Measurements from ENCODE around the gene VIPR1. TPM values are rescaled to one million over a fixed set of nuclear protein-coding genes. Genes with fewer than 3 reads are reported as not detected.

The VIPR1 gene, protein sequence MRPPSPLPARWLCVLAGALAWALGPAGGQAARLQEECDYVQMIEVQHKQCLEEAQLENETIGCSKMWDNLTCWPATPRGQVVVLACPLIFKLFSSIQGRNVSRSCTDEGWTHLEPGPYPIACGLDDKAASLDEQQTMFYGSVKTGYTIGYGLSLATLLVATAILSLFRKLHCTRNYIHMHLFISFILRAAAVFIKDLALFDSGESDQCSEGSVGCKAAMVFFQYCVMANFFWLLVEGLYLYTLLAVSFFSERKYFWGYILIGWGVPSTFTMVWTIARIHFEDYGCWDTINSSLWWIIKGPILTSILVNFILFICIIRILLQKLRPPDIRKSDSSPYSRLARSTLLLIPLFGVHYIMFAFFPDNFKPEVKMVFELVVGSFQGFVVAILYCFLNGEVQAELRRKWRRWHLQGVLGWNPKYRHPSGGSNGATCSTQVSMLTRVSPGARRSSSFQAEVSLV
- 2.9 TPM for polyA plus RNA-seq (2013, experiment 1 of 2)
- 3.0 TPM for polyA plus RNA-seq (2013, experiment 2 of 2)

DNA sequence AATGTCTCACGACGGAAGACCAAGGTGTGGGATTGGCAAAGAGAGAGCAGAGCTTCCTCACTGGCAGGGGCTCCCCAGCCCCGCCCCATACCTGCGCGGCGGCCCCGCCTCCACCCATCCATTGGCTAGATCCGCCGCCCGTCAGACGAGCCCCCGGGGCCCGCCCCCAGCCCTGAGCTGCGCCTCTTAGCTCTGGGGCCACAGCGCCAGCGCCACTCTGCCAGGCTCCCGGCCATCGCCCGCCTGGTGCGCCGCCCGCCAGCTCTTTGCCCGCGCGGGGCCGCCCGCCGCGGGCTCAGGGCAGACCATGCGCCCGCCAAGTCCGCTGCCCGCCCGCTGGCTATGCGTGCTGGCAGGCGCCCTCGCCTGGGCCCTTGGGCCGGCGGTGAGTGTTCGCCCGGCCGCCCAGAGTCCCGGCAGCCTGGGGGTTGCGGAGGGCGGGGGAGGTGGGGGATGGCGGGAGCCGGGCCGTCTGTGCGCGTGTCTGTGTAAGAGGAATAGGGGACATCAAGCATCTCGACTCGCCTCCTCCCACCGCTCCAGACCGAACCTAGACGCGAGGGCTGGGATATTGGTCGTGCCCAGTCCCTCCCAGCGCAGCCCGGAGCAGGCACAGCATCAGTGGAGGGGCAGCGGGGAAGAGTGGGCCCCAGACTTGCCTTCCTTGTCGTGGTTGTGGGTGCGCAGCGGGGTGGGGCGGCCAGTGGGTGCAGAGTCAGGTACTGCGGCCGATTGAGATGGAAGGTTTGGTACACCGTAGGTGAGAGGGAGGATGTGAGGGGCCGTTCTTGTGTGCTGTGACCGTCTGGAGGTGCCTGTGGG is at the start of gene VIPR1:
VIPR1 (plus strand) TSS at position 215 of the 822 bp plus-strand sequence; CDS start at position 308, 93 bp downstream.
- 8% methylated on average over 68 of the region's 69 CpGs for WGBS
- Histone ChIP-seq H3K36me3 (ENCODE audit: insufficient read depth, low read length) (no peaks in the 10 kb centered on the region), H3K9ac (ENCODE audit: low read depth, low read length) (no peak within 1 kb of the TSS), H3K4me3 (ENCODE audit: low read length) (peak within 1 kb of the TSS; percentile 62), H3K9me3 (ENCODE audit: insufficient read depth, low read depth, low read length) (no peaks in the 10 kb centered on the region), H3K27ac (ENCODE audit: low read depth, low read length) (no peak within 1 kb of the TSS), H3K4me1 (ENCODE audit: insufficient read depth, low read length) (peaks cover 4% of the 10 kb centered on the region; the same call in 1 of the 2 replicates), H3K27me3 (ENCODE audit: insufficient read depth, low read length) (peaks cover 59% of the 10 kb centered on the region)

DNA sequence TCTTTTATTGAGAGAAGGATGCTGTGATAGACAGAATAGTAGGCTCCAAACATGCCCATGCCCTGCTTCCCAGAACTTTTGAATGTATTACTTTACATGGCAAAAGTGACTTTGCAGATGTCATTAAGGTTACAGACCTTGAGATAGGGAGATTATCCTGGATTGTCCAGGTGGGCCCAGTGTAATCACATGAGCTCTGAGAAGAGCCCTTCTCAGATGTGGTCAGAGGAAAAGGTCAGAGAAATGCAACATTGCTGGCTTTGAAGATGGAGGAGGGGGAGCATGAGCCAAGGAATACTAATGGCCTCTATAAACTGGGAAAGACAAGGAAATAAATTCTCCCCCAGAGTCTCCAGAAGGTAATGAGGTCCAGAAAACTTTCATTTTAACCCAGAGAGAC is 46.2 kb upstream of the VIPR1 start:
- no peak overlapping the region for H3K4me3 ChIP-seq (ENCODE audit: low read length)
- no peaks in the 10 kb centered on the region for H3K4me1 ChIP-seq (ENCODE audit: insufficient read depth, low read length)
- no peaks in the 10 kb centered on the region for H3K9me3 ChIP-seq (ENCODE audit: insufficient read depth, low read depth, low read length)
- peaks cover 2% of the 10 kb centered on the region; the same call in 1 of the 2 replicates for H3K27me3 ChIP-seq (ENCODE audit: insufficient read depth, low read length)
- no peak overlapping the region for H3K27ac ChIP-seq (ENCODE audit: low read depth, low read length)
- no peak overlapping the region for H3K9ac ChIP-seq (ENCODE audit: low read depth, low read length)
- H3K36me3 ChIP-seq (ENCODE audit: insufficient read depth, low read length) = no peaks in the 10 kb centered on the region

DNA sequence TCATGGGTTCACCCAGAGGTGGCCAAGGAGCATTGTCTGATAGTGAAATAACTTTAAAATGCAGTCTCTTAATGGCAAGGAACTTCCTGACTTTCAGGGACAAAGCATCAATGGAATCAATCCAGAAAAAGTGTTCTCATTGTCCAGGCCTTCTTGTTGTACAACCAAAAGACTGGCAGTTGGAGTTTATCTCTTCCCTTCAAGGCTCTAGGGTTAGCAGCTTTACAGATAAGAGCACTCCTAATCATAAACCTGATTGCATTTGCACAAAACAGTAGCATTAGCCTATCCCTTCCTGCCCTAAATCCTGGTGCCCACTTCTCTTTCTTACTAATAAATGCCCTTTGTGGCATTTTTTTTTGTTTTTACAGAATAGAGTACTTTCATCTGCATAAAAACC is 43.3 kb upstream of the VIPR1 start:
- Histone ChIP-seq H3K27ac (ENCODE audit: low read depth, low read length) (no peak overlapping the region), H3K4me1 (ENCODE audit: insufficient read depth, low read length) (no peaks in the 10 kb centered on the region), H3K4me3 (ENCODE audit: low read length) (no peak overlapping the region), H3K9me3 (ENCODE audit: insufficient read depth, low read depth, low read length) (no peaks in the 10 kb centered on the region), H3K27me3 (ENCODE audit: insufficient read depth, low read length) (peaks cover 2% of the 10 kb centered on the region; the same call in 1 of the 2 replicates), H3K9ac (ENCODE audit: low read depth, low read length) (no peak overlapping the region), H3K36me3 (ENCODE audit: insufficient read depth, low read length) (no peaks in the 10 kb centered on the region)

DNA sequence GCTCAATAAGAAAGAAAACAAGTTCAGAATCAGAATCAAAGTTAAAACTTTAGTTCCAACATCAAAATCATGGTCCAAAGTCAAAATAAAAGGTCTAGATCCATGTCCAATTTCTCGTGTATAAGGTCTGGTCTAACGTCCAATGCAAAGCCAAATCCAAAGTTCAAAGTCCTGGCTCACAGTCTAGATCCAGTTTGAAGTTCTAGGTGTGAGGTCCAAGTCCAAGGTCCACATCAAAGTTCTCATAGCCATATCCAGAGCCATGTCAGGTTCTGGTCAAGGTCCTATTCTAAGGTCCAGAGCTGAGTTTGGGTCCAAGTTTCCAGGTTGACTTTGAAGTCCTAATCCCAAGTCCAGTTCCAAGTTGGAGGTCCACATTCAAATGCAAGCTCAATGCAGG is 40.7 kb upstream of the VIPR1 start:
- Histone ChIP-seq H3K4me3 (ENCODE audit: low read length) (no peak overlapping the region), H3K4me1 (ENCODE audit: insufficient read depth, low read length) (no peaks in the 10 kb centered on the region), H3K36me3 (ENCODE audit: insufficient read depth, low read length) (no peaks in the 10 kb centered on the region), H3K27ac (ENCODE audit: low read depth, low read length) (no peak overlapping the region), H3K9ac (ENCODE audit: low read depth, low read length) (no peak overlapping the region), H3K9me3 (ENCODE audit: insufficient read depth, low read depth, low read length) (no peaks in the 10 kb centered on the region), H3K27me3 (ENCODE audit: insufficient read depth, low read length) (peaks cover 2% of the 10 kb centered on the region; the same call in 1 of the 2 replicates)
- 92% methylated on average over 2 of the region's 2 CpGs for WGBS

DNA sequence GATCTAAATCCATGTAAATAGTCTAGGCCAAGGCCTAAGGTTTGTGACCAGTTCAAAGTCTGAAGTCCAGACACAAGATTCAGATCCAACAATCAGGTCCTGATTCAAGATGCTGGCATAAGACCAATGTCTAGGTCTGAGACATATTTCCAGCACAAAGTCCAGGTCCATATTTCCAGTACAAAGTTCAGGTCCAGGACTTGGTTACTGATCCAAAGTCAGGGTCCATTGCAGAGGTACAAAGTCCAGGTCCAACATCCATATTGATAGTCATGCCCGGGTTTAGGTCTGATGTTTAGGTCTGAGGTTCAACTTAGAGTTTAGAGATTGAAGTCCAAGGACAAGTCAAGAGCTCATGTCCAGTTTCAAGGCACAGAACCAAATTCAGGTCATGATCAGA is 39.4 kb upstream of the VIPR1 start:
- no peaks in the 10 kb centered on the region for H3K27me3 ChIP-seq (ENCODE audit: insufficient read depth, low read length)
- H3K9ac ChIP-seq (ENCODE audit: low read depth, low read length) = no peak overlapping the region
- H3K9me3 ChIP-seq (ENCODE audit: insufficient read depth, low read depth, low read length) = no peaks in the 10 kb centered on the region
- H3K36me3 ChIP-seq (ENCODE audit: insufficient read depth, low read length) = no peaks in the 10 kb centered on the region
- H3K4me1 ChIP-seq (ENCODE audit: insufficient read depth, low read length) = no peaks in the 10 kb centered on the region
- H3K4me3 ChIP-seq (ENCODE audit: low read length) = no peak overlapping the region
- WGBS = 82% methylated on average over 1 of the region's 1 CpG
- H3K27ac ChIP-seq (ENCODE audit: low read depth, low read length) = no peak overlapping the region

DNA sequence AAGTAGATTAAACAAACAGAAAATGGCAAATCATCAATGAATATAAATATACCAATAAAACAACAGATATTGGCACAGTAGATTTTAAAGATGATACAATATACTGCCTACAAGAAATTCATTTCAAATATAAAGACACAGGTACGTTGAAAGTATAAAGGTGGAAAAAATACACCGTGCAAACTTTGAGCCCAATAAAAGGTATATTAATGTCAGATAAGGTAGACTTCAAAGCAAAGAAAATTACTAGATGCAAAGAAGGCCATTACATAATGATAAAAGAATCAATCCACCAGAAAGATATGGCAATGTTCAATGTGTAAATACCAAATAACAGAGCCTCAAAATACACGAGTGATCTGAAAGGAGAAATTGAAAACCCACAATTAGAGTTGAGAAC is 34.3 kb upstream of the VIPR1 start:
- Histone ChIP-seq H3K9me3 (ENCODE audit: insufficient read depth, low read depth, low read length) (no peaks in the 10 kb centered on the region), H3K27me3 (ENCODE audit: insufficient read depth, low read length) (no peaks in the 10 kb centered on the region), H3K9ac (ENCODE audit: low read depth, low read length) (no peak overlapping the region), H3K27ac (ENCODE audit: low read depth, low read length) (no peak overlapping the region), H3K4me3 (ENCODE audit: low read length) (no peak overlapping the region), H3K36me3 (ENCODE audit: insufficient read depth, low read length) (no peaks in the 10 kb centered on the region), H3K4me1 (ENCODE audit: insufficient read depth, low read length) (no peaks in the 10 kb centered on the region)
- 100% methylated on average over 1 of the region's 3 CpGs for WGBS

DNA sequence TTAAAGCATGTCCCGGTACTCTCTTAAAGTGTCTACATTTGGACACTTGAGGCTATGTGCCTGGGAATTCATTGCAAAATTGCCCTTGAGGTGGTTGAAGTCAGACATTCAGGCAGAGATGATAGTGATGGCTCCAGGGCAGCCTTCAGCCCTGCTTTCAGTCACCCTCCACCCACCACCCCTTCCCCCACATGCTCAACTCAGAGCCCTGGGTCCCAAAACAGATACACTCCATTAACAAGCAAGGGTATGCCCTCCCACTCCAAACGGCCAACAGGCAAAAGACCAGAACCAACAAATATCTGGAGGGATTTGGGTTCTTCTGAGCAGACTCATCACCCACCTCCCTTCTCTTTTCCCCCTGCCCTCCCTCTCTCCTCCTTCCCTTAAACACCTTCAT is 29.9 kb upstream of the VIPR1 start:
- Histone ChIP-seq H3K4me3 (ENCODE audit: low read length) (no peak overlapping the region), H3K36me3 (ENCODE audit: insufficient read depth, low read length) (no peaks in the 10 kb centered on the region), H3K9me3 (ENCODE audit: insufficient read depth, low read depth, low read length) (no peaks in the 10 kb centered on the region), H3K27me3 (ENCODE audit: insufficient read depth, low read length) (no peaks in the 10 kb centered on the region), H3K9ac (ENCODE audit: low read depth, low read length) (no peak overlapping the region), H3K4me1 (ENCODE audit: insufficient read depth, low read length) (no peaks in the 10 kb centered on the region), H3K27ac (ENCODE audit: low read depth, low read length) (no peak overlapping the region)
- 90% methylated on average over 2 of the region's 2 CpGs for WGBS

DNA sequence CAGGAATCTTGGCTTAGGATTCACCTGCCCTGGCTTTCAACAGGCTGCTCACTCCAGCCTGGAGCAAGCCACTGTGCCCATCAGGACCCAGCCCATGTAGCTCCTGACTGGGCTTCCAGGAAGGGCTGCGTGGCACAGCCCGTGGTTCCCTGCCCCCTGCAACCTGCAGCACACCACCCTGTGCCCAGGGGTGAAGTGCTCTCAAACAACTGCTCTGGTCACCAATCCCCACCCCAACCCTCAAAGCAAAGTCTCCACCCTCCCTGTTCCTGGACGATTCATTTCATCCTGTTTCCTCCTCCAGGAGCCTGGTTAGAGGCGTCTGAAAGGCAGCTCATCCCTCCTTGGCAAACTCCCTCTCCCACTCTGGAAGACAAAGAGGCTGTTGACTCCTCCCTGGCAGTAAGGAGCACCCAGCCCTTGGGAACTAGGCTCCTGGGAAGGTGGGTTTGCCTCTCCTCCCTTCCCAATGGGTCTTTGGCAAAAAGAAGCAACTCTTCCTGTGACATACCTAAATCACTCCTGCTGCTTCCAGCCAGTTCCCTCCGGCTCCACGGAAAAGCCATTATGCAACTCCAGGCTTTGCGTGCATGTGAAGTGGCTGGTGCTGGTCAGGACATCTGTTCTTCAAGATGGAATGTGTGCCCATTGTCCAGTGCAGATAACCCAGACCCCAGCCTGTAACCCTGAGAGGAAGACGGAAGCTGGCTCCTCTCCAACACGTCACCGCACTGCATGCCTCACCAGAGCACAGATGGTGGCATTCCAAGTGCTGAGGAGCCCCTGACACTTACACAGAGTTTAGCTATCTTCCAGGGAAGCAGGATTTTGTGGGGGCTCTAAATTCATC is 29.1 kb upstream of the VIPR1 start:
- H3K4me3 ChIP-seq (ENCODE audit: low read length) = no peak overlapping the region
- H3K9me3 ChIP-seq (ENCODE audit: insufficient read depth, low read depth, low read length) = no peaks in the 10 kb centered on the region
- H3K4me1 ChIP-seq (ENCODE audit: insufficient read depth, low read length) = no peaks in the 10 kb centered on the region
- no peaks in the 10 kb centered on the region for H3K36me3 ChIP-seq (ENCODE audit: insufficient read depth, low read length)
- H3K27ac ChIP-seq (ENCODE audit: low read depth, low read length) = no peak overlapping the region
- H3K9ac ChIP-seq (ENCODE audit: low read depth, low read length) = no peak overlapping the region
- 81% methylated on average over 10 of the region's 10 CpGs for WGBS
- no peaks in the 10 kb centered on the region for H3K27me3 ChIP-seq (ENCODE audit: insufficient read depth, low read length)

DNA sequence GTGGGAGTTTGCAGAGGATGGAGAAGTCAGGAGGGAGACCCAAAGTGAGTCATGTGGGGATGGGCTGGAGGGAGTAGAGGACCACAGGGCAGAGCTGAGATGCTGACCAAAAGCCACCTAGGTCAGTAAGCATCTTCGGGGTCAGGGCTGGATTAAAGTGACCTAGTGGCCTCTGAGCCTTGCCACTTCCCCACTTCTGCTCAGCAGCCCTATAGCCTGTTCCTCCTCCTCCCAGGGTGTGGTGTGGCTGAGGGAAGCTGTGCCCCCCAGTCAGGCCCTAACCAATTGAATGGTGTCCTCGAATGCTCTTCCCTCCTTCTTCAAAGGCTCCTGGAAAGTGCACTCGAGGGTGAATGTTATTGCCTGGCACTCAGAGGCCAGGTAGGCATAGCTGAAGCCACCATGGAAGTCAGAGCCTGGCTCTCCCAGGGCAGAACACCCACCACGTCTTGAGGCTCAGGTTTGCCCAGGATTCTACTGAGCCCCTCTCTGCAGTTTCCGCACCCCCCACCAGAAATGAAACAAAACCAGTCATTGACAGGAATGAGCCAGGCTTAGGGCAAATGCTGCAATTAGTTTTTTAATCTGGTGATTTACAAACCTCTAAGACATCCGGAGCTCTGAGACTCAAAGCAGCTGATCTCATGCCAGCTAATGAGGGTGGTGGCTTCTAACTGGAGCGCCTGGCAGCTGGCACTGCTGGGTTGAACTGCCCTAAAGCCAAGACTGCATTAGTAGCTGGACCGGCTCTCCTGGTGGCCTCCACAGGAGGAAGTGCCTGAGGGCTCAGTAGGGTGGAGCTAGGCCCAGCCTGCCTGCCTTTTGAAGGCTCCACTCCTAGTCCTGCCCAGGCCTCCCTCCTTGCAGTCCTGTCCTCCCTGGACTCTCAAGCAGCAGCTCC is 26.0 kb upstream of the VIPR1 start:
- Histone ChIP-seq H3K9me3 (ENCODE audit: insufficient read depth, low read depth, low read length) (peaks cover under 1% of the 10 kb centered on the region; the same call in 1 of the 2 replicates), H3K36me3 (ENCODE audit: insufficient read depth, low read length) (no peaks in the 10 kb centered on the region), H3K4me3 (ENCODE audit: low read length) (no peak overlapping the region), H3K27me3 (ENCODE audit: insufficient read depth, low read length) (no peaks in the 10 kb centered on the region), H3K27ac (ENCODE audit: low read depth, low read length) (no peak overlapping the region), H3K9ac (ENCODE audit: low read depth, low read length) (no peak overlapping the region), H3K4me1 (ENCODE audit: insufficient read depth, low read length) (no peaks in the 10 kb centered on the region)
- 85% methylated on average over 8 of the region's 8 CpGs for WGBS

DNA sequence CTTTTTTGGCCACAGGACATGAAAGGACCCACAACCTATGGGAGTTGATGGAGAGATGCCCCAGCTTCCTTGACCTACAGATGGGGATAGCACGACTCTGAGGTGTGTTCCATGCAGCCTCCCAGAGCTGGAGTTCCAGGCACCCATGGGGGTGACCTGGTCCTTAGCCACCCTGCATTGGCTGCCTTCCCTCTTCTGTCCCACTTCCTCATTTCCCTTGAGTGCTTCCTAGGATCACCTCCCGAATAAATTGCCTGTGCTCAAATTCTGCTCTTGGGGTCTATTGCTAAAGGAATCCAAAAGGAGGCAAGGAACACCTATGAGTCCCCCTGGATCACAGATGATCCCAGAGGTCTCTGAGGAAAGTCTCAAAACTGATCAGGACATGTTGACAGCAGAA is 24.7 kb upstream of the VIPR1 start:
- no peaks in the 10 kb centered on the region for H3K27me3 ChIP-seq (ENCODE audit: insufficient read depth, low read length)
- no peak overlapping the region for H3K9ac ChIP-seq (ENCODE audit: low read depth, low read length)
- no peak overlapping the region for H3K27ac ChIP-seq (ENCODE audit: low read depth, low read length)
- H3K4me3 ChIP-seq (ENCODE audit: low read length) = no peak overlapping the region
- H3K36me3 ChIP-seq (ENCODE audit: insufficient read depth, low read length) = no peaks in the 10 kb centered on the region
- peaks cover 6% of the 10 kb centered on the region; the same call in 1 of the 2 replicates for H3K9me3 ChIP-seq (ENCODE audit: insufficient read depth, low read depth, low read length)
- 93% methylated on average over 2 of the region's 2 CpGs for WGBS
- no peaks in the 10 kb centered on the region for H3K4me1 ChIP-seq (ENCODE audit: insufficient read depth, low read length)

All from HUES64 (cell line).